GM10266 (cell line): Measurements from ENCODE around the gene ENTHD1.

Experiments used
- DNase-seq: peaks from one replicate; pipeline ENCODE4 v3.0.0; 2012; ENCODE audit errors: extremely low spot score
- CTCF ChIP-seq: IDR thresholded peaks from 2 replicates; pipeline ENCODE4 v1.5.1; 2012; ENCODE audit warnings: mild to moderate bottlenecking, low read depth; ENCODE audit not compliant: control insufficient read depth, insufficient read depth; ENCODE audit errors: missing control alignments

The ENTHD1 gene

GRCh38 chr22:39806109-39806508 is 87.5 kb downstream of the ENTHD1 start:
- DNase-seq = no peak
- TF ChIP-seq CTCF = no peak

- no peak for DNase-seq
- TF ChIP-seq CTCF = no peak
These were observed 88.4 kb downstream of the ENTHD1 start for GRCh38 chr22:39805117-39805516.

GRCh38 chr22:39802682-39803081 is 90.9 kb downstream of the ENTHD1 start:
- TF ChIP-seq CTCF = no peak
- no peak for DNase-seq

- DNase-seq = no peak
- TF ChIP-seq CTCF = no peak
These were observed 92.6 kb downstream of the ENTHD1 start for GRCh38 chr22:39800790-39801520.

GRCh38 chr22:39797528-39798147 is 95.9 kb downstream of the ENTHD1 start:
- no peak for DNase-seq
- TF ChIP-seq CTCF = no peak

GRCh38 chr22:39789788-39790187 is 103.8 kb downstream of the ENTHD1 start:
- DNase-seq = no peak
- TF ChIP-seq CTCF = no peak

- no peak for TF ChIP-seq CTCF
- DNase-seq = no peak
These were observed 108.3 kb downstream of the ENTHD1 start for GRCh38 chr22:39785232-39785631.
